BE2C (cell line): Measurements from ENCODE around the gene SPATA17.

Source experiments
- DNase-seq: peaks from one replicate; pipeline ENCODE4 v3.0.0-alpha.2; 2020
- H3K27me3 ChIP-seq: fragments of 250-450 bp; sonication (Bioruptor Pico); 2 replicates; pipeline ENCODE4 v1.5.1; 2020; ENCODE audit warnings: mild to moderate bottlenecking
- H3K36me3 ChIP-seq: fragments of 250-450 bp; sonication (Bioruptor Pico); 2 replicates; pipeline ENCODE4 v1.5.1; 2020; ENCODE audit warnings: mild to moderate bottlenecking
- H3K4me1 ChIP-seq: fragments of 250-450 bp; sonication (Bioruptor Pico); 2 replicates; pipeline ENCODE4 v1.5.1; 2020
- H3K4me3 ChIP-seq: 2 replicates; pipeline ENCODE4 v1.5.1; 2011; ENCODE audit warnings: low read depth, low read length
- H3K9me3 ChIP-seq: fragments of 250-450 bp; sonication (Bioruptor Pico); 2 replicates; pipeline ENCODE4 v1.5.1; 2020
- CTCF ChIP-seq: IDR thresholded peaks from 2 replicates; pipeline ENCODE4 v1.5.1; 2012; ENCODE audit warnings: mild to moderate bottlenecking, low read depth, low read length

Gene SPATA17

DNA sequence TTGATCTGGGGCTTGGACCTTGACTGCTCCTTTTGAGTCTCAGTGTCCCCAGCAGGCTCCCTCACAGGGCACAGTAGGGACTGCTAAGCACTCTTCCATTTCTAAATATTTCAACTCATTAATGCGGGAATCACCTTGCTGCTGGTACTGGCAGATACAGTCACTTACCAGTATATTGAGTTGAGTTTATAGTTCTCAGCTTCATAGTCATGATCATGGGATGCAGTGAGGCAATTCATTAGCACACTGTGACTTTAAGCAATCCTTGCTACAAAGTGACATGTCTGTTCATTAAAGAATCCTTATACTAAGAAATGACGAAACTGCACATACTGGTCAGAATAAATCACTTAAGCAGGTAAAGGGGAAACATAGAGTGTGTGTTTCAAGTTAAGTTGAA is 240.8 kb downstream of the SPATA17 start:
- no peak for TF ChIP-seq CTCF
- DNase-seq = no peak
- no peaks in the 10 kb centered on the region for H3K9me3 ChIP-seq
- H3K36me3 ChIP-seq = no peaks in the 10 kb centered on the region
- H3K4me3 ChIP-seq = no peak overlapping the region
- no peaks in the 10 kb centered on the region for H3K4me1 ChIP-seq
- no peaks in the 10 kb centered on the region for H3K27me3 ChIP-seq

- Histone ChIP-seq H3K9me3 (no peaks in the 10 kb centered on the region), H3K4me1 (no peaks in the 10 kb centered on the region), H3K27me3 (no peaks in the 10 kb centered on the region), H3K4me3 (no peak overlapping the region), H3K36me3 (no peaks in the 10 kb centered on the region)
- TF ChIP-seq CTCF = no peak
- DNase-seq = no peak
Observed at GRCh38 chr1:217875229-217875628, 244.1 kb downstream of the SPATA17 start.

DNA sequence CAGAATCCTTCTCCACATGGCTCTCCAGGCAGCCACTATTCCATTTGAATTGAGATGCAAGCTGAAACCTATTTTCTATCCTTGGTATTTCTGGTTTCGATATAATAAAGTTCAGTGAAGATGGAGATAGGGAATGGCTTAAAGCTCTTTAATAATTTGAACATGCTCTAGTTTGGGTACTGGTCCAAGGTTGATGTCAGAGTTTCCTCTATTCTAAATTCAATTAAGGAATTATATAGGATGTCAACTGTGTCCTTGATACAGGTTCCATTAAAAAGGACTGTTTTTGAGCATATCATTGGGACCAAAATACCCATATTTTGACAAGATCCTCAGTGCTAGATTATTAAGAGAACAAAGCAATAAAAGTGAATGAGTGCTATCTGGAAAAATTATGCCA is 245.3 kb downstream of the SPATA17 start:
- H3K27me3 ChIP-seq = no peaks in the 10 kb centered on the region
- H3K9me3 ChIP-seq = no peaks in the 10 kb centered on the region
- TF ChIP-seq CTCF = no peak
- no peaks in the 10 kb centered on the region for H3K4me1 ChIP-seq
- H3K36me3 ChIP-seq = no peaks in the 10 kb centered on the region
- no peak overlapping the region for H3K4me3 ChIP-seq
- no peak for DNase-seq

DNA sequence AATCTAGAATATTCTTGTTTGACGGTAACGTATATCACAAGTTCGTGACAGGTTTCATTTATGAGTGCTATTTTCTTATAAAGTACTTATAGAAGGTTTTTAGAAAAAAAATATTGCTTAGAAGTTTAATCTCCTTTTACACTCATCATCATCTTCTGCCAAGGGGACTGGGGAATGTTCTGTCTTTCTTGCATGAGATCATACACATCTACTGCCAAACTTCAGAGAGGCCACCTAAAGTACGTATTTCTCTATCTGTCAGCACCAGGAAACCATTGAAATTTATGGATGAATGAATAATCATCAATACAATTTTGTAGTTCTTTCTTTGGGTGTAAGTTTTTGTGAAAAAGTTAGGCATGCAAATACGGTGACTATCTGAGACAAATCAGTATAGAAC is 245.8 kb downstream of the SPATA17 start:
- H3K4me3 ChIP-seq = no peak overlapping the region
- no peaks in the 10 kb centered on the region for H3K9me3 ChIP-seq
- no peaks in the 10 kb centered on the region for H3K4me1 ChIP-seq
- no peak for DNase-seq
- no peaks in the 10 kb centered on the region for H3K36me3 ChIP-seq
- TF ChIP-seq CTCF = no peak
- H3K27me3 ChIP-seq = no peaks in the 10 kb centered on the region

GRCh38 chr1:217881131-217881543 is 250.0 kb downstream of the SPATA17 start:
- Histone ChIP-seq H3K4me1 (no peaks in the 10 kb centered on the region), H3K27me3 (no peaks in the 10 kb centered on the region), H3K36me3 (no peaks in the 10 kb centered on the region), H3K9me3 (no peaks in the 10 kb centered on the region), H3K4me3 (no peak overlapping the region)
- no peak for DNase-seq
- no peak for TF ChIP-seq CTCF

GRCh38 chr1:217881607-217882332 is 250.6 kb downstream of the SPATA17 start:
- no peaks in the 10 kb centered on the region for H3K9me3 ChIP-seq
- DNase-seq = no peak
- no peak overlapping the region for H3K4me3 ChIP-seq
- no peaks in the 10 kb centered on the region for H3K36me3 ChIP-seq
- no peaks in the 10 kb centered on the region for H3K4me1 ChIP-seq
- TF ChIP-seq CTCF = no peak
- H3K27me3 ChIP-seq = no peaks in the 10 kb centered on the region
